DMS53 treated with DMSO at 0.1 percent for 48 hours (cell line): Measurements from ENCODE around the gene SEC31A.

Source experiments
- DNase-seq: peaks from one replicate; lab custom pipeline; 2025; ENCODE audit not compliant: unreplicated experiment; lab: John Stamatoyannopoulos, UW

SEC31A gene

GRCh38 chr4:82798168-82799005, 92.6 kb downstream of the SEC31A start, which contains the start of gene SCD5:
Gene SCD5 (minus strand): TSS chr4:82798796. CDS start chr4:82798537, 259 bp downstream.
- DNase-seq: no peak

GRCh38 chr4:82797405-82798111, 93.4 kb downstream of the SEC31A start:
- no peak for DNase-seq

- DNase-seq: peak; percentile 17
These were observed 93.9 kb downstream of the SEC31A start for GRCh38 chr4:82797040-82797404.

- DNase-seq: no peak
These were observed 97.9 kb downstream of the SEC31A start for GRCh38 chr4:82792912-82793649.

- no peak for DNase-seq
These were observed 99.8 kb downstream of the SEC31A start for GRCh38 chr4:82791179-82791578.

- no peak for DNase-seq
These were observed 100.8 kb downstream of the SEC31A start for GRCh38 chr4:82790060-82790660.

GRCh38 chr4:82789025-82789776, 101.8 kb downstream of the SEC31A start:
- DNase-seq: no peak

GRCh38 chr4:82787342-82787741, 103.6 kb downstream of the SEC31A start:
- no peak for DNase-seq

GRCh38 chr4:82786828-82787227, 104.1 kb downstream of the SEC31A start:
- no peak for DNase-seq

GRCh38 chr4:82785611-82786400, 105.1 kb downstream of the SEC31A start:
- peak; percentile 39 for DNase-seq

GRCh38 chr4:82784681-82785610, 106.0 kb downstream of the SEC31A start:
- no peak for DNase-seq

GRCh38 chr4:82782626-82783345, 108.2 kb downstream of the SEC31A start:
- DNase-seq: no peak

GRCh38 chr4:82780752-82781231, 110.2 kb downstream of the SEC31A start:
- peak; percentile 57 for DNase-seq

- DNase-seq: no peak
These were observed 110.7 kb downstream of the SEC31A start for GRCh38 chr4:82780170-82780751.

- DNase-seq: no peak
These were observed 111.9 kb downstream of the SEC31A start for GRCh38 chr4:82779032-82779431.

GRCh38 chr4:82777857-82778525, 113.0 kb downstream of the SEC31A start:
- no peak for DNase-seq
